ENCODE results near the gene DNAJC22. TPM values are rescaled to one million over a fixed set of nuclear protein-coding genes. Genes with fewer than 3 reads are reported as not detected.

The DNAJC22 gene
- polyA plus RNA-seq, 4 donors, result 14.9 to 52.4 (median 20.8) TPM

- no peaks in the 10 kb centered on the region for H3K4me1 ChIP-seq (ENCODE audit: control insufficient read depth in 3 of 3, insufficient read depth in 2 of 3, low read depth in 1 of 3, low read length in 2 of 3)
- H3K4me3 ChIP-seq (ENCODE audit: low read depth in 1 of 3, low read length in 3 of 3), result no peak overlapping the region
- WGBS, 3 donors, result 84 to 95% (median 86%) methylated on average over 13 of the region's 13 CpGs
- H3K27ac ChIP-seq (ENCODE audit: low read depth in 1 of 3, low read length in 2 of 3), result no peak overlapping the region
- H3K36me3 ChIP-seq (ENCODE audit: control insufficient read depth in 3 of 3, insufficient read depth in 2 of 3, low read depth in 1 of 3, low read length in 3 of 3), result peaks cover 0 to 11% (median 0%) of the 10 kb centered on the region in 3 donors
- no peak for FAIRE-seq
- no peak for DNase-seq
- H3K27me3 ChIP-seq (ENCODE audit: control insufficient read depth in 3 of 3, insufficient read depth in 3 of 3, low read length in 3 of 3), result no peaks in the 10 kb centered on the region
- no peaks in the 10 kb centered on the region for H3K9me3 ChIP-seq (ENCODE audit: control insufficient read depth in 2 of 2, insufficient read depth in 1 of 2, low read depth in 1 of 2, low read length in 1 of 2)
Measured at GRCh38 chr12:49389387-49389703, 42.7 kb downstream of the DNAJC22 start.

- DNase-seq, result peak in 1 of 2 donors; percentile 41
- H3K27ac ChIP-seq (ENCODE audit: low read depth in 1 of 3, low read length in 2 of 3), result no peak overlapping the region
- H3K4me1 ChIP-seq (ENCODE audit: control insufficient read depth in 3 of 3, insufficient read depth in 2 of 3, low read depth in 1 of 3, low read length in 2 of 3), result no peaks in the 10 kb centered on the region
- WGBS, 3 donors, result 89 to 96% (median 90%) methylated on average over 1 of the region's 1 CpG
- no peaks in the 10 kb centered on the region for H3K36me3 ChIP-seq (ENCODE audit: control insufficient read depth in 3 of 3, insufficient read depth in 2 of 3, low read depth in 1 of 3, low read length in 3 of 3)
- H3K4me3 ChIP-seq (ENCODE audit: low read depth in 1 of 3, low read length in 3 of 3), result no peak overlapping the region
- no peak for FAIRE-seq
- H3K9me3 ChIP-seq (ENCODE audit: control insufficient read depth in 2 of 2, insufficient read depth in 1 of 2, low read depth in 1 of 2, low read length in 1 of 2), result peaks cover 0 to 3% of the 10 kb centered on the region in 2 donors
- H3K27me3 ChIP-seq (ENCODE audit: control insufficient read depth in 3 of 3, insufficient read depth in 3 of 3, low read length in 3 of 3), result no peaks in the 10 kb centered on the region
Measured at GRCh38 chr12:49397000-49397399, 50.3 kb downstream of the DNAJC22 start.

GRCh38 chr12:49400304-49400703 is 53.6 kb downstream of the DNAJC22 start:
- Histone ChIP-seq H3K27me3 (ENCODE audit: control insufficient read depth in 3 of 3, insufficient read depth in 3 of 3, low read length in 3 of 3) (no peaks in the 10 kb centered on the region), H3K27ac (ENCODE audit: low read depth in 1 of 3, low read length in 2 of 3) (no peak overlapping the region), H3K4me3 (ENCODE audit: low read depth in 1 of 3, low read length in 3 of 3) (no peak overlapping the region), H3K4me1 (ENCODE audit: control insufficient read depth in 3 of 3, insufficient read depth in 2 of 3, low read depth in 1 of 3, low read length in 2 of 3) (peaks cover 0 to 4% (median 2%) of the 10 kb centered on the region in 3 donors), H3K36me3 (ENCODE audit: control insufficient read depth in 3 of 3, insufficient read depth in 2 of 3, low read depth in 1 of 3, low read length in 3 of 3) (no peaks in the 10 kb centered on the region), H3K9me3 (ENCODE audit: control insufficient read depth in 2 of 2, insufficient read depth in 1 of 2, low read depth in 1 of 2, low read length in 1 of 2) (no peaks in the 10 kb centered on the region)
- 81 to 91% (median 85%) methylated on average over 1 of the region's 1 CpG for WGBS, 3 donors
- DNase-seq (no peak), FAIRE-seq (no peak)

Other genes starting within 250 kb of the DNAJC22 start
- 100 to 1,000 TPM in 1 of 4 donors, 10 to 100 TPM in 3; 27.6 to 110 (median 81.8) TPM for gene LMBR1L, start 236.0 kb upstream of the DNAJC22 start, polyA plus RNA-seq
- gene TUBA1B, start 215.5 kb upstream of the DNAJC22 start, polyA plus RNA-seq, result 1,000 to 10,000 TPM in 1 of 4 donors, 100 to 1,000 TPM in 3; 196 to 1,168 (median 451) TPM
- 100 to 1,000 TPM in 2 of 4 donors, 10 to 100 TPM in 1, 1 to 10 TPM in 1; 9.8 to 158 (median 73.6) TPM for gene TUBA1A, start 157.8 kb upstream of the DNAJC22 start, polyA plus RNA-seq
- gene TUBA1C, start 81.8 kb upstream of the DNAJC22 start, polyA plus RNA-seq, result 100 to 1,000 TPM; 268 to 556 (median 393) TPM
- 10 to 100 TPM in 1 of 4 donors, 1 to 10 TPM in 1, not detected in 2; 9.1 to 89.9 TPM for gene PRPH, start 51.7 kb upstream of the DNAJC22 start, polyA plus RNA-seq
- gene TROAP, start 23.6 kb upstream of the DNAJC22 start, polyA plus RNA-seq, result 10 to 100 TPM in 2 of 4 donors, 1 to 10 TPM in 1, not detected in 1; 1.3 to 29.5 (median 16.0) TPM
- under 1 TPM in 2 of 4 donors, not detected in 2; 0.07 to 0.12 TPM for gene C1QL4, start 9.7 kb upstream of the DNAJC22 start, polyA plus RNA-seq
- 10 to 100 TPM; 11.9 to 26.3 (median 14.4) TPM for gene SPATS2, start 20.6 kb downstream of the DNAJC22 start, polyA plus RNA-seq
- 1 to 10 TPM in 1 of 4 donors, under 1 TPM in 1, not detected in 2; 0.22 to 3.4 TPM for gene KCNH3, start 192.1 kb downstream of the DNAJC22 start, polyA plus RNA-seq
- 10 to 100 TPM; 53.4 to 77.4 (median 63.1) TPM for gene MCRS1, start 221.3 kb downstream of the DNAJC22 start, polyA plus RNA-seq